GM23248 (cell line): Measurements from ENCODE around the gene RPL37A.

Source experiments
- EZH2 ChIP-seq: fragments of 200-600 bp; sonication (generic); IDR thresholded peaks from 2 replicates; pipeline ENCODE4 v1.6.1; 2018; ENCODE audit warnings: antibody characterized with exemption, mild to moderate bottlenecking; ENCODE audit not compliant: insufficient read depth, poor library complexity, severe bottlenecking
- EZH2phosphoT487 ChIP-seq: fragments of 200-600 bp; sonication (generic); IDR thresholded peaks from 2 replicates; pipeline ENCODE4 v1.6.1; 2018; ENCODE audit warnings: antibody characterized with exemption, moderate library complexity, mild to moderate bottlenecking, low read depth; ENCODE audit not compliant: insufficient read depth

GRCh38 chr2:216490061-216490460, 8.6 kb upstream of the RPL37A start:
- TF ChIP-seq EZH2 = no peak
- no peak for TF ChIP-seq EZH2phosphoT487
